Measurements from ENCODE around the gene AP4B1.

The AP4B1 gene

DNA sequence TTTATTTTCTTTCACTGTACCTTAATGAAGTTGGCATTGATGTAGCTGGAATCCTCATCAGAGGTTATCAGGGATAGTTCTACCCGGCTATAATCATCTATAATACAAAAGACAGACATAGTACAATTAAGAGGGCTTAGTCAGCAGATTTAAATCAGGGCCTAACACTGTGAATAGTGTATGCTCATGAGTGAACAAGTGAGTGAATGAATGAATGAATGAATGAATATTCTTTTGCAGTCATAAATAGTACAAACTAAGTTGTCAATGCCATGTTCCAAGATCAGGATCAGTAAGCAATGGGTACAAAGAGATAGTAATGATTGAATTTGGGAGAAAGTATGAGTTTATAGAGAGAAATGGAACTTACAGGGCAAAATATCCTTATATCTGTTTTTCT, 45.6 kb downstream of the AP4B1 start:
- no peak for ATAC-seq
- TF ChIP-seq GLIS3 (CRISPR knock-in tag; IDR thresholded peaks at IDR 0.05) (no peak), TOX (CRISPR knock-in tag; IDR thresholded peaks at IDR 0.05; ENCODE audit: borderline replicate concordance) (no peak), PPARA (CRISPR knock-in tag; IDR thresholded peaks at IDR 0.05; ENCODE audit: borderline replicate concordance) (no peak), ISL1 (CRISPR knock-in tag; IDR thresholded peaks at IDR 0.05) (no peak), ESRRG (CRISPR knock-in tag; IDR thresholded peaks at IDR 0.05) (no peak), ZFP3 (CRISPR knock-in tag; IDR thresholded peaks at IDR 0.05) (no peak), RARB (CRISPR knock-in tag; IDR thresholded peaks at IDR 0.05) (no peak)
- TF ChIP-seq, protein P1, sequence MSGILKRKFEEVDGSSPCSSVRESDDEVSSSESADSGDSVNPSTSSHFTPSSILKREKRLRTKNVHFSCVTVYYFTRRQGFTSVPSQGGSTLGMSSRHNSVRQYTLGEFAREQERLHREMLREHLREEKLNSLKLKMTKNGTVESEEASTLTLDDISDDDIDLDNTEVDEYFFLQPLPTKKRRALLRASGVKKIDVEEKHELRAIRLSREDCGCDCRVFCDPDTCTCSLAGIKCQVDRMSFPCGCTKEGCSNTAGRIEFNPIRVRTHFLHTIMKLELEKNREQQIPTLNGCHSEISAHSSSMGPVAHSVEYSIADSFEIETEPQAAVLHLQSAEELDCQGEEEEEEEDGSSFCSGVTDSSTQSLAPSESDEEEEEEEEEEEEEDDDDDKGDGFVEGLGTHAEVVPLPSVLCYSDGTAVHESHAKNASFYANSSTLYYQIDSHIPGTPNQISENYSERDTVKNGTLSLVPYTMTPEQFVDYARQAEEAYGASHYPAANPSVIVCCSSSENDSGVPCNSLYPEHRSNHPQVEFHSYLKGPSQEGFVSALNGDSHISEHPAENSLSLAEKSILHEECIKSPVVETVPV (CRISPR knock-in tag; IDR thresholded peaks at IDR 0.05) = no peak
- TF ChIP-seq, protein P2, sequence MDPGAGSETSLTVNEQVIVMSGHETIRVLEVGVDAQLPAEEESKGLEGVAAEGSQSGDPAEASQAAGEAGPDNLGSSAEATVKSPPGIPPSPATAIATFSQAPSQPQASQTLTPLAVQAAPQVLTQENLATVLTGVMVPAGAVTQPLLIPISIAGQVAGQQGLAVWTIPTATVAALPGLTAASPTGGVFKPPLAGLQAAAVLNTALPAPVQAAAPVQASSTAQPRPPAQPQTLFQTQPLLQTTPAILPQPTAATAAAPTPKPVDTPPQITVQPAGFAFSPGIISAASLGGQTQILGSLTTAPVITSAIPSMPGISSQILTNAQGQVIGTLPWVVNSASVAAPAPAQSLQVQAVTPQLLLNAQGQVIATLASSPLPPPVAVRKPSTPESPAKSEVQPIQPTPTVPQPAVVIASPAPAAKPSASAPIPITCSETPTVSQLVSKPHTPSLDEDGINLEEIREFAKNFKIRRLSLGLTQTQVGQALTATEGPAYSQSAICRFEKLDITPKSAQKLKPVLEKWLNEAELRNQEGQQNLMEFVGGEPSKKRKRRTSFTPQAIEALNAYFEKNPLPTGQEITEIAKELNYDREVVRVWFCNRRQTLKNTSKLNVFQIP (CRISPR knock-in tag; IDR thresholded peaks at IDR 0.05; ENCODE audit: borderline replicate concordance, low read depth) = no peak

DNA sequence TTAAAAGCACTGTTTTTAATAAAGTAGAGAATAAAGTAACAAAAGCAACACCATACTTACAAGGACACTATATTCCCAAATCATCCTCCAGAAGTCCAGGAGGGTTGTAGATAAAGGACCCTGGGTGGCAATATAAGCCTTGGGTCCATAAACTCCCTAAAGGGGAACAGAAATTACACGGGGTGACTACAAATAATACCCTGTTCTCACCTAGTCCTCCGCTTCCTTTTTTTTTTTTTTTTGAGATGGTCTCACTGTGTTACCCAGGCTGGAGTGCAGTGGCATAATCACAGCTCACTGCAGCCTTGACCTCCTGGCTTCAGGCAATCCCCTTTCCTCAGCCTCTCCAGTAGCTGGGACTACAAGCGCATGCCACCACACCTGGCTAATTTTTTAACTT, 46.2 kb downstream of the AP4B1 start:
- TF ChIP-seq TCF4 (CRISPR knock-in tag; IDR thresholded peaks at IDR 0.05; ENCODE audit: borderline replicate concordance) (no peak), BACH2 (CRISPR knock-in tag; IDR thresholded peaks at IDR 0.05; ENCODE audit: borderline replicate concordance) (no peak), ZFP30 (CRISPR knock-in tag; IDR thresholded peaks at IDR 0.05) (no peak), ISL1 (CRISPR knock-in tag; IDR thresholded peaks at IDR 0.05) (no peak), ZNF70 (CRISPR knock-in tag; IDR thresholded peaks at IDR 0.05) (no peak), GLIS3 (CRISPR knock-in tag; IDR thresholded peaks at IDR 0.05) (no peak), ESRRG (CRISPR knock-in tag; IDR thresholded peaks at IDR 0.05) (no peak), ZNF565 (CRISPR knock-in tag; conservative IDR thresholded peaks at IDR 0.05; ENCODE audit: low read depth) (no peak), ZC3H10 (CRISPR knock-in tag; IDR thresholded peaks at IDR 0.05) (no peak)
- TF ChIP-seq, protein P3, sequence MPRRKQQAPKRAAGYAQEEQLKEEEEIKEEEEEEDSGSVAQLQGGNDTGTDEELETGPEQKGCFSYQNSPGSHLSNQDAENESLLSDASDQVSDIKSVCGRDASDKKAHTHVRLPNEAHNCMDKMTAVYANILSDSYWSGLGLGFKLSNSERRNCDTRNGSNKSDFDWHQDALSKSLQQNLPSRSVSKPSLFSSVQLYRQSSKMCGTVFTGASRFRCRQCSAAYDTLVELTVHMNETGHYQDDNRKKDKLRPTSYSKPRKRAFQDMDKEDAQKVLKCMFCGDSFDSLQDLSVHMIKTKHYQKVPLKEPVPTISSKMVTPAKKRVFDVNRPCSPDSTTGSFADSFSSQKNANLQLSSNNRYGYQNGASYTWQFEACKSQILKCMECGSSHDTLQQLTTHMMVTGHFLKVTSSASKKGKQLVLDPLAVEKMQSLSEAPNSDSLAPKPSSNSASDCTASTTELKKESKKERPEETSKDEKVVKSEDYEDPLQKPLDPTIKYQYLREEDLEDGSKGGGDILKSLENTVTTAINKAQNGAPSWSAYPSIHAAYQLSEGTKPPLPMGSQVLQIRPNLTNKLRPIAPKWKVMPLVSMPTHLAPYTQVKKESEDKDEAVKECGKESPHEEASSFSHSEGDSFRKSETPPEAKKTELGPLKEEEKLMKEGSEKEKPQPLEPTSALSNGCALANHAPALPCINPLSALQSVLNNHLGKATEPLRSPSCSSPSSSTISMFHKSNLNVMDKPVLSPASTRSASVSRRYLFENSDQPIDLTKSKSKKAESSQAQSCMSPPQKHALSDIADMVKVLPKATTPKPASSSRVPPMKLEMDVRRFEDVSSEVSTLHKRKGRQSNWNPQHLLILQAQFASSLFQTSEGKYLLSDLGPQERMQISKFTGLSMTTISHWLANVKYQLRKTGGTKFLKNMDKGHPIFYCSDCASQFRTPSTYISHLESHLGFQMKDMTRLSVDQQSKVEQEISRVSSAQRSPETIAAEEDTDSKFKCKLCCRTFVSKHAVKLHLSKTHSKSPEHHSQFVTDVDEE (CRISPR knock-in tag; IDR thresholded peaks at IDR 0.05) = no peak
- TF ChIP-seq, protein P4, sequence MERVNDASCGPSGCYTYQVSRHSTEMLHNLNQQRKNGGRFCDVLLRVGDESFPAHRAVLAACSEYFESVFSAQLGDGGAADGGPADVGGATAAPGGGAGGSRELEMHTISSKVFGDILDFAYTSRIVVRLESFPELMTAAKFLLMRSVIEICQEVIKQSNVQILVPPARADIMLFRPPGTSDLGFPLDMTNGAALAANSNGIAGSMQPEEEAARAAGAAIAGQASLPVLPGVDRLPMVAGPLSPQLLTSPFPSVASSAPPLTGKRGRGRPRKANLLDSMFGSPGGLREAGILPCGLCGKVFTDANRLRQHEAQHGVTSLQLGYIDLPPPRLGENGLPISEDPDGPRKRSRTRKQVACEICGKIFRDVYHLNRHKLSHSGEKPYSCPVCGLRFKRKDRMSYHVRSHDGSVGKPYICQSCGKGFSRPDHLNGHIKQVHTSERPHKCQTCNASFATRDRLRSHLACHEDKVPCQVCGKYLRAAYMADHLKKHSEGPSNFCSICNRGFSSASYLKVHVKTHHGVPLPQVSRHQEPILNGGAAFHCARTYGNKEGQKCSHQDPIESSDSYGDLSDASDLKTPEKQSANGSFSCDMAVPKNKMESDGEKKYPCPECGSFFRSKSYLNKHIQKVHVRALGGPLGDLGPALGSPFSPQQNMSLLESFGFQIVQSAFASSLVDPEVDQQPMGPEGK (CRISPR knock-in tag; IDR thresholded peaks at IDR 0.05; ENCODE audit: borderline replicate concordance) = no peak
- ATAC-seq = no peak

DNA sequence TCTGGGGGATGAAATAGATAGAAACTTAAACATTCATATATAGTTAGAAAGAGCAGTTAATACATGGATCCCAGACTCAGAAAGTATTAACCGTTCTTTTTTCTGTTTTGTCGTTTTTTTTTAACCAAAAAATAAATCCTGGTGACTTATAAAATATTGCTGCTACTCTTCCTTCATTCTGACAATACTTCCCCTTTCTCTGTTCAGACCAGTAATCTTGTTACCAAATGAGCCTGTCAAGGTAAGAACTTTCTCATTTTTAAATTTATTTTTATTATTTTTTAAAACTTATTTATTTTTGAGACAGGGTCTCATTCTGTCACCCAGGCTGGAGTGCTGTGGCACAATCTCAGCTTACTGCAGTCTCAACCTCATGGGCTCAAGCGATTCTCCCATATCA, 46.8 kb downstream of the AP4B1 start:
- ATAC-seq = no peak
- TF ChIP-seq ZC3H10 (CRISPR knock-in tag; IDR thresholded peaks at IDR 0.05) = no peak
- TF ChIP-seq ARNTL (CRISPR knock-in tag; IDR thresholded peaks at IDR 0.05; ENCODE audit: borderline replicate concordance, low read depth) = no peak
- TF ChIP-seq ISL1 (CRISPR knock-in tag; IDR thresholded peaks at IDR 0.05) = no peak
- TF ChIP-seq, protein P4 (CRISPR knock-in tag; IDR thresholded peaks at IDR 0.05; ENCODE audit: borderline replicate concordance) = no peak
- TF ChIP-seq, protein P5, sequence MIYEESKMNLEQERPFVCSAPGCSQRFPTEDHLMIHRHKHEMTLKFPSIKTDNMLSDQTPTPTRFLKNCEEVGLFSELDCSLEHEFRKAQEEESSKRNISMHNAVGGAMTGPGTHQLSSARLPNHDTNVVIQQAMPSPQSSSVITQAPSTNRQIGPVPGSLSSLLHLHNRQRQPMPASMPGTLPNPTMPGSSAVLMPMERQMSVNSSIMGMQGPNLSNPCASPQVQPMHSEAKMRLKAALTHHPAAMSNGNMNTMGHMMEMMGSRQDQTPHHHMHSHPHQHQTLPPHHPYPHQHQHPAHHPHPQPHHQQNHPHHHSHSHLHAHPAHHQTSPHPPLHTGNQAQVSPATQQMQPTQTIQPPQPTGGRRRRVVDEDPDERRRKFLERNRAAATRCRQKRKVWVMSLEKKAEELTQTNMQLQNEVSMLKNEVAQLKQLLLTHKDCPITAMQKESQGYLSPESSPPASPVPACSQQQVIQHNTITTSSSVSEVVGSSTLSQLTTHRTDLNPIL (CRISPR knock-in tag; IDR thresholded peaks at IDR 0.05; ENCODE audit: low read depth) = no peak
- TF ChIP-seq ZNF565 (CRISPR knock-in tag; conservative IDR thresholded peaks at IDR 0.05; ENCODE audit: low read depth) = no peak
- TF ChIP-seq, protein P2 (CRISPR knock-in tag; IDR thresholded peaks at IDR 0.05; ENCODE audit: borderline replicate concordance, low read depth) = no peak
- TF ChIP-seq, protein P3 (CRISPR knock-in tag; IDR thresholded peaks at IDR 0.05) = no peak
- TF ChIP-seq GLIS3 (CRISPR knock-in tag; IDR thresholded peaks at IDR 0.05) = no peak
- TF ChIP-seq SNAI2 (CRISPR knock-in tag; IDR thresholded peaks at IDR 0.05) = no peak
- TF ChIP-seq ZNF70 (CRISPR knock-in tag; IDR thresholded peaks at IDR 0.05) = no peak
- TF ChIP-seq OSR1 (CRISPR knock-in tag; IDR thresholded peaks at IDR 0.05) = no peak
- TF ChIP-seq TCF4 (CRISPR knock-in tag; IDR thresholded peaks at IDR 0.05; ENCODE audit: borderline replicate concordance) = no peak
- TF ChIP-seq RARB (CRISPR knock-in tag; IDR thresholded peaks at IDR 0.05) = no peak

Data from SK-N-SH treated with all-trans-retinoic acid at 6 μM for 48 hours (cell line).